ENCODE results near the gene MYH10. TPM values are rescaled to one million over a fixed set of nuclear protein-coding genes. Genes with fewer than 3 reads are reported as not detected.

Gene MYH10
- total RNA-seq, 2 donors from 2014 or later = 251 to 257 TPM

- H3K4me1 Mint-ChIP-seq = peaks cover 10% of the 10 kb centered on the region
Measured at GRCh38 chr17:8439681-8440080, 190.8 kb downstream of the MYH10 start.

GRCh38 chr17:8438441-8438840 lies 192.1 kb downstream of the MYH10 start:
- H3K9me3 ChIP-seq (ENCODE audit: control insufficient read depth, low read length) = no peaks in the 10 kb centered on the region
- no peak for TF ChIP-seq CTCF (conservative IDR thresholded peaks at IDR 0.05)
- Mint-ChIP-seq H3K27ac (no peak overlapping the region), H3K4me3 (no peak overlapping the region), H3K27me3 (ENCODE audit: insufficient read depth) (no peaks in the 10 kb centered on the region), H3K36me3 (ENCODE audit: low read depth) (peaks cover 22% of the 10 kb centered on the region), H3K9me3 (no peaks in the 10 kb centered on the region), H3K4me1 (peaks cover 13% of the 10 kb centered on the region)
- no peak overlapping the region for H3K9ac ChIP-seq (ENCODE audit: extremely low read depth, low read length, poor library complexity, severe bottlenecking)
- DNase-seq = no peak
- peaks cover 39% of the 10 kb centered on the region for H3K36me3 ChIP-seq (ENCODE audit: control insufficient read depth, insufficient read depth, low read length)
- H3K4me3 ChIP-seq (ENCODE audit: low read length) = no peak overlapping the region
- no peaks in the 10 kb centered on the region for H3K27me3 ChIP-seq (ENCODE audit: control insufficient read depth, insufficient read depth, low read length, poor library complexity, severe bottlenecking)
- no peaks in the 10 kb centered on the region for H3K4me1 ChIP-seq (ENCODE audit: control insufficient read depth, insufficient read depth, low read length)
- H3K27ac ChIP-seq (ENCODE audit: low read depth, low read length) = no peak overlapping the region
- WGBS, 2 experiments (ENCODE audit: insufficient coverage in 1 of 2, insufficient read length in 1 of 2) = 100% methylated on average over 2 to 4 of the region's 5 CpGs

More at GRCh38 chr17:8439681-8440080, 190.8 kb downstream of the MYH10 start:
- Mint-ChIP-seq H3K27me3 (ENCODE audit: insufficient read depth) (no peaks in the 10 kb centered on the region), H3K9me3 (no peaks in the 10 kb centered on the region), H3K4me3 (no peak overlapping the region), H3K27ac (no peak overlapping the region), H3K36me3 (ENCODE audit: low read depth) (peaks cover 27% of the 10 kb centered on the region)
- TF ChIP-seq CTCF (conservative IDR thresholded peaks at IDR 0.05) = no peak
- no peaks in the 10 kb centered on the region for H3K9me3 ChIP-seq (ENCODE audit: control insufficient read depth, low read length)
- H3K36me3 ChIP-seq (ENCODE audit: control insufficient read depth, insufficient read depth, low read length) = peaks cover 51% of the 10 kb centered on the region
- H3K4me1 ChIP-seq (ENCODE audit: control insufficient read depth, insufficient read depth, low read length) = no peaks in the 10 kb centered on the region
- no peaks in the 10 kb centered on the region for H3K27me3 ChIP-seq (ENCODE audit: control insufficient read depth, insufficient read depth, low read length, poor library complexity, severe bottlenecking)
- no peak overlapping the region for H3K4me3 ChIP-seq (ENCODE audit: low read length)
- no peak overlapping the region for H3K9ac ChIP-seq (ENCODE audit: extremely low read depth, low read length, poor library complexity, severe bottlenecking)
- no peak for DNase-seq
- 93 to 100% methylated on average over 3 of the region's 3 CpGs for WGBS, 2 experiments (ENCODE audit: insufficient coverage in 1 of 2, insufficient read length in 1 of 2)
- no peak overlapping the region for H3K27ac ChIP-seq (ENCODE audit: low read depth, low read length)

GRCh38 chr17:8436844-8437171 lies 193.7 kb downstream of the MYH10 start:
- no peaks in the 10 kb centered on the region for H3K4me1 ChIP-seq (ENCODE audit: control insufficient read depth, insufficient read depth, low read length)
- peak overlapping the region; percentile 98 for H3K4me3 ChIP-seq (ENCODE audit: low read length)
- H3K27ac Mint-ChIP-seq = peak overlapping the region; percentile 98
- peaks cover 23% of the 10 kb centered on the region for H3K4me1 Mint-ChIP-seq
- DNase-seq = no peak
- peaks cover 30% of the 10 kb centered on the region for H3K36me3 ChIP-seq (ENCODE audit: control insufficient read depth, insufficient read depth, low read length)
- no peak for TF ChIP-seq CTCF (conservative IDR thresholded peaks at IDR 0.05)
- H3K27me3 Mint-ChIP-seq (ENCODE audit: insufficient read depth) = no peaks in the 10 kb centered on the region
- H3K9me3 ChIP-seq (ENCODE audit: control insufficient read depth, low read length) = no peaks in the 10 kb centered on the region
- H3K9me3 Mint-ChIP-seq = no peaks in the 10 kb centered on the region
- peaks cover 19% of the 10 kb centered on the region for H3K36me3 Mint-ChIP-seq (ENCODE audit: low read depth)
- H3K27ac ChIP-seq (ENCODE audit: low read depth, low read length) = no peak overlapping the region
- H3K4me3 Mint-ChIP-seq = peak overlapping the region; percentile 93
- peak overlapping the region; percentile 98 for H3K9ac ChIP-seq (ENCODE audit: extremely low read depth, low read length, poor library complexity, severe bottlenecking)
- H3K27me3 ChIP-seq (ENCODE audit: control insufficient read depth, insufficient read depth, low read length, poor library complexity, severe bottlenecking) = no peaks in the 10 kb centered on the region
- WGBS, 2 experiments (ENCODE audit: insufficient coverage in 1 of 2, insufficient read length in 1 of 2) = 15 to 30% methylated on average over 4 to 5 of the region's 5 CpGs
